Thoracic aorta (tissue), 2 donors: ENCODE data around the gene TMEM254. TPM values are rescaled to one million over a fixed set of nuclear protein-coding genes. Genes with fewer than 3 reads are reported as not detected.

ENCODE experiments used
- ATAC-seq: fragments of 150-250 bp; one replicate; pipeline ENCODE4 v1.8.0; 2017; ENCODE audit warnings: low read depth; ENCODE audit not compliant: insufficient number of reproducible peaks, low FRiP score
- DNase-seq: peaks from one replicate; pipeline ENCODE4 v3.0.0-alpha.2; 2020; ENCODE audit warnings: low spot score
- H3K27ac ChIP-seq, 2 donors: fragments of 200-600 bp; sonication (generic); 1 replicate in 1 of 2; 2 replicates in 1 of 2; pipeline ENCODE4 v1.5.1; 2016; ENCODE audit warnings: mild to moderate bottlenecking in 2 of 2, moderate library complexity in 2 of 2
- H3K27me3 ChIP-seq: fragments of 200-600 bp; sonication (generic); replicated peaks from 2 replicates; pipeline ENCODE4 v1.6.0; 2016; ENCODE audit warnings: mild to moderate bottlenecking; ENCODE audit not compliant: insufficient read depth
- H3K36me3 ChIP-seq: fragments of 200-600 bp; sonication (generic); one replicate; pipeline ENCODE4 v1.5.1; 2016
- H3K4me1 ChIP-seq, 2 donors: fragments of 200-600 bp; sonication (generic); 1 replicate in 1 of 2; 2 replicates in 1 of 2; pipeline versions ENCODE4 v1.5.1 to v1.6.0; 2016; ENCODE audit warnings: low read depth in 2 of 2, mild to moderate bottlenecking in 1 of 2; ENCODE audit not compliant: control insufficient read depth in 1 of 2
- H3K4me3 ChIP-seq: fragments of 200-600 bp; sonication (generic); 2 replicates; pipeline ENCODE4 v1.5.1; 2016; ENCODE audit warnings: mild to moderate bottlenecking
- H3K9me3 ChIP-seq: fragments of 200-600 bp; sonication (generic); 2 replicates; pipeline ENCODE4 v1.5.1; 2016
- CTCF ChIP-seq: fragments of 200-600 bp; sonication (generic); IDR thresholded peaks from one replicate; pipeline ENCODE4 v1.5.1; 2019; ENCODE audit warnings: antibody characterized with exemption
- total RNA-seq, 2 donors: library from RNA; depleted of rRNA; stranded (reverse); fragments of >200 nt; gene quantifications; one replicate each; pipeline versions ENCODE4 v1.1.0 to v1.2.3, GENCODE V29; 2016

The TMEM254 gene
- total RNA-seq, 2 donors from 2014 or later, result 5.1 to 10.7 TPM

- Histone ChIP-seq H3K27me3 (no peaks in the 10 kb centered on the region), H3K27ac (no peak overlapping the region)
- TF ChIP-seq CTCF, result no peak
Observed at GRCh38 chr10:80141696-80142460, 63.4 kb downstream of the TMEM254 start.

More at GRCh38 chr10:80141696-80142460, 63.4 kb downstream of the TMEM254 start:
- DNase-seq, result no peak
- Histone ChIP-seq H3K4me3 (no peak overlapping the region), H3K36me3 (no peaks in the 10 kb centered on the region), H3K4me1 (peaks cover 11 to 25% of the 10 kb centered on the region in 2 donors), H3K9me3 (no peaks in the 10 kb centered on the region)
- ATAC-seq, result no peak

Other genes with a start within 250 kb of the TMEM254 start
- gene SFTPD, start 129.6 kb upstream of the TMEM254 start, total RNA-seq, result 1 to 10 TPM in 1 of 2 donors, not detected in 1; 2.6 TPM
- gene PLAC9, start 54.1 kb downstream of the TMEM254 start, total RNA-seq, result 100 to 1,000 TPM in 1 of 2 donors, 10 to 100 TPM in 1; 42.7 to 123 TPM
- gene ANXA11, start 126.9 kb downstream of the TMEM254 start, total RNA-seq, result 100 to 1,000 TPM; 130 to 198 TPM
- gene MAT1A, start 211.0 kb downstream of the TMEM254 start, total RNA-seq, result not detected